GM19351 (cell line): ENCODE results near the gene KDM4B.

Source experiments
- ATAC-seq: cut with Tn5 transposase; IDR thresholded peaks from one replicate; pipeline ENCODE4 v1.9.1; 2021; ENCODE audit warnings: mild to moderate bottlenecking, moderate library complexity; ENCODE audit not compliant: unreplicated experiment

Gene KDM4B

DNA sequence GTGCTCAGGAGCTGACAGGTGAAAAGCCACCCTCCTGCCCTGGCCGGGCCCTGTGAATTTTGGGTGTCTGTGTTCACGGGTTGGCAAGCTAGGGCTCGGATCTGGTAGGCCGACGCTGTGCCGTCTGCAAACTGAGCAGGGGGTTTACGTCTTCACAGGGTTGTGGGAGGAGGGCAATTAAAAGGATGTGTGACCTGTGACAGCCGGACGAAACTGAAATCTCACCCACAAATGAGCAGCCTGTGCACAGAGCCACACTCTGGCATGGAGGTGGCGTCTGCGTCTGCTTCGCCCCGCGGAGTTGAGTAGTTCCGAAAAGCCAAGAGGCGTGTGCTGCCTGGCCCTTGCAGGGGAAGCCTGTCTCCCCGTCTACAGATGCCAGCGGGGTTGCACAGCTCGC is 117.3 kb downstream of the KDM4B start:
- ATAC-seq: no peak

DNA sequence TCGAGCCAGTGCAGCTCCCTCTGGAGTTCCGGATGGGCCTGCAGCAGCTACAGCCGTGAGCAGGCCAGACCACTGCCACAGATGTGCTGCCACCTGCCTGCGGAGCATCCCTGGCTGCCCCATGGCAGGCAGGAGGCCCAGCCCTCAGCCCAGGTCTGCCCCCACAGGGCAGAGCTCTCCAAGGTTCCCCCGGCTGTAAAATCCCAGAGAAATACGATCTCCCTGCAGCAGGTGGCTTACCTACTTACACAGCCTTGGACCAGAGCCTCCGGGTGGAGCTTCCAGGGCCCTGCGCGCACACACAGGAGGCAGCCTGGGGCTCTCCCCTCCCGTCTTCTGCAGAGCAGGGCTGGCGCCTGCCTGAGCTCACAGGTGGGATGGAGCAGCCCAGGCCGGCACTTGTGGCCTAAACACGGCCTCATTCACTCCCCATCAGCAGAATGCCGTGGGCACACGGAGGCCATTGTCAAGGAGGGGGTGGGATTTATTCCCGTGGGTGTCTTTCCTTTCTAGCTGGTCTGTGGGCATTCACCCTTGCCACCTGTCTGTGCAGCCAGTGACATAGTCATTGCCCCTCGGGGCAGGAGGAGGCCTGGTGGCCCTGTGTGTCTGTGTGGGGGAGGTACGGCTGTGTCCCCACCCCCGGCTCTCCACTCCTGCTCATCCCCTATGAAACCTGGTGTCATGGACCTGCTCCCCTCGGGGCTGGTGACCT is 118.0 kb downstream of the KDM4B start:
- ATAC-seq: no peak

DNA sequence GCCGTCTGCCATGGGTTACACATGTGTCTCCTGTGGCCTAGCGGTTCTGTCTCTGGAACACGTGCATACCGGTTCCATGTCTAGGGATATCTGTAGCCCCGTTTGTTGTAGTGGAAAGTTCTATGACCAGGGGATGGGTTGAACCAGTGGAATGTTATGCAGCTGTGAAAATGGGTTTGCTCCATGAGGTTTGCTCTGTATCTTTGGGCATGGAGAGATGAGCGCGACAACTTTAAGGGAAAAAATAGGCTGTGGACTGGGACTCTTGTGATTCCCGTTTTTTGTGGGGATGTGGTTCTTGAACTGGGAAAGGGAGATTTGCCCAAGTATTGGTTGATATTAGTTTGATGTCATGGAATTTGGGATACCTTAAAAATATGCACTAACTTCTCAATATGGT is 120.4 kb downstream of the KDM4B start:
- ATAC-seq: no peak

DNA sequence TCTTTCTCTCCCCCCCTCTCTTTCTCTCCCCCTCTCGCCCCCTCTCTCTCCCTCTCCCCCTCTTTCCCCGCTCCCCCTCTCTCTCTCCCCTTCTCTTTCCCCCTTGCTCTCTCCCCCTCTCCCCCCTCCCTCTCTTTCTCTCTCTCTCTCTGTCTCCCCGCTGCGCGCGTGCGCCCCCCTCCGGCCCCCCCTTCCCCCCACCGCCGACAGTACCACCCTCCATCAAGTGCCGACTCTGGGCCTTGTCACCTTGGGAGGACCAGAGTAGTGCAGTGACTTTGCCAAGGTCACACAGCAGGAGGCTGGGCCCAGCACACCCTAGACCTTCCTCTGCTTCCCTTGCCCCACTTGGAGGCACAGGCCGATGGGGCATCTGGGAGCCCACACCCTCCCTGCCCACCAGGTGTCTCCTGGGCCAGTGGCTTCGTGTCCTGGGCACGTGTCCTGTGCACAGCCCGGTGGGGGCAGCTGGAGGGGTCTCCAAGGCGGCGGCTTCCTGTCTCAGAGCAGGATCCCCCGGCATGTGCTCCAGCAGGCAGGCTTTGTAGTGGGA is 121.6 kb downstream of the KDM4B start:
- ATAC-seq: no peak

DNA sequence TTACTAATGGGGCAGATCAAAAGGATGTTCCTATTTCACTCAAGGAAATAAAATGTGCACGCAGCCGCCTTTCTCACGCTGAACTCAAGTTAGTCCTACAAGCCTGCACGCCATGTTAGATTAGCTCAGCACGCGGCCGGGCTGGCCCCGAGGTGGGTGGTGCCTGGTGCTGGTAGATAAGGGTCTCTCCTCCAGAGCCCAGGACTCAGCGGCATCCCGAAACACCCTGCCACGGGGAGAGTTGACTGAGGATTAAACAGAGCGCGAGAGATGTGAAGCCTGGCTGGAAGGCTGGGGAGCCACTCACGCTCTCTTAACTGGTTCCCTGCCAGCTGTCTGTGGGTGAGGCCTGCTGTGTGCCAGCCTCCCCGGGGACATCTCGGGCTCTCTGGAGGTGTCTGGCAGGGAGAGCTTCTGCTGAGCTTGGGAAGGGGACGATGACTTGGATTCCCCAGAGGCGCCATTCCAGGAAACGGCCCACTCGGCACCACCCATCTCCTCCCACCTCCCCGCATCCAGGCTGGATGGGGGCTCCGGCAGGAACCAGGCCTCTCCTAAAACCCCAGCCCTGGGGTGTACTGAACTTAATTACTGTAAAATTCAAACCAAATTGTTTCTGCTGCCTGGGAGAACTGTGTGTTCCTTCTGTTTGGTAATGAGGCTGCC is 122.2 kb downstream of the KDM4B start:
- ATAC-seq: no peak

DNA sequence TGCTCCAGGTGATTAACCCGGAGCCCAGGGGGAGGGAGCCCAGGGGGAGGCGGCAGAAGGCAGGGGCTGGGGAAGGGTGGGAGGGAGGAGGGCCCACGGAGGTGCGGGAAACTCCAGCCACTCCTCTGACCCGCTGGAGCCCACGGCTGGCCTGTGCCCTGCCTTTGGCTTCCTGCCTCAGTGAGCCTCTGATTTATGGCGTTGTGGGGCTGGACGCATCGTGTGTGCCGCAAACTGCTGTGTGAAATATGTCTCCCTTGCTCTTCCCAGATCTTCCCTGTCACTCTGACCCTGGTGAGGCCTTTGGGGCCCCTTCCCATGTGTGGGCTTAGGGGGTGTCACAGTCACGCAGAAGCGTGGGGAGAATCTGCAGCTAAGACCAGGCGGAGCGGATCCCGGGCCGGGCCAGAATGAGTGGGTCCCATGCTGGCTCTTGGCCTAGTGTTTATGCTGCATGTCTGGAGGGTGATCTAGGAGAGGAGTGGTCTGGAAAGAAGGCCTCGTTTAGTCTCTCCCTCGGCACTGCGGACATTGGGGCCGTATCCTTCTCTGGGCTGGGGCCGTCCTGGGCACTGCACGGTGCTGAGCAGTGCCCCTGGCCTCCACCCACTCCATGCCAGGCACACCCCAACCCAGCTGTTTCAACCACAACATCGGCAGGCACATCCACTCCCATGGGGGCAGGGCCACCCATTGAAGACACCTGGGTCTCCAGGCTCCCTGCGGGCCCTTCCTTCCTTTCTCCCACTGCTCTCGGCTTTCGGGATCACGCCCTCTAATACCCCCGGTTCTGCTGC is 123.0 kb downstream of the KDM4B start:
- no peak for ATAC-seq

DNA sequence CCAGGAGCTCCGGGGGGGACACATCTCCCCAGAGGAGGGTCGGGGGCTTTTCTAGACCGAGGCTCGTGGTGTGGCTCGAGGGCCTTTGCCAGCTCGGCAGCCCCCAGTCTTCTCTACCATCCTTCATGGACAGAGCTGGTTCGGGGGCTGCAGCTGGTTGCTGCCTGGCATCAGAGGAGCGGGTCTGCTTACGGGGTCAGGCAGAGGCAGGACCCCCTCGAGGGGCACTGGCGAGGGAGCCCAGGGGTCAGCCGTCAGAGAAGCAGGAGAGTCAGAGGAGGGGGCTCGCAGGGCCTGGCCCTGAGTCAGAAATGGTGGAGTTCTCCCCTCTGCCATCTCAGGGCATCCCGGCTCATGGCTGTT is 123.5 kb downstream of the KDM4B start:
- ATAC-seq: no peak

DNA sequence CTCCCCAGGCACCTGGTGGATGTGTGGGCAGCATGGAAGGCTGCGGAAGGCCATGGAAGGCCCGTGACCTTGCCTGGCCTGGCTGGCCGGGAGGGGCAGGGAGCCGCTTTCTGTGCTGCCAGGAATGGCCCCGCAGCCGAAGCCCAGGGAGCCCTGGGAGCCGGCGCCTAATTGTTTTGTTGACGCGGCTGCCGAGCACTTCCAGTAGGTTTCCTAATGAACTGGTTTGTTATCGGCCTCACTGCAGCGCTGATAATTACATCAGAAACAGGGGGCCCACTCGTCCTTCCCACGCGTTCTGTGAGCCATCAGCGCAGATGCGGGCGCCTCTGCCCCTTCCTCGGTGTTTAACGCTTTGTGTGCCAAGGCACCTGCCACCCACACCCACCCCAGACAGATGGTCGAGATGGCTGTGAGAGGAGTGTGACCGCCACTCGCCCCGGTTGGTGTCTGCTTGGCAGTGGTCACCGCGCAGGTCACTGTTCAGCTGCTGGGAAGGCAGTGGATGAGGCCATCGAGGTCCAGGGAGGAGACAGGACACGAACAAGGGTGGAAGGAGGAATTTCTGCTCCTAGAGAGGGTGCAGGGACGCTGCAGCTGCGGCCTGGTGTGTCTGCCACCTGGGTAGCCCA is 124.5 kb downstream of the KDM4B start:
- ATAC-seq: no peak

DNA sequence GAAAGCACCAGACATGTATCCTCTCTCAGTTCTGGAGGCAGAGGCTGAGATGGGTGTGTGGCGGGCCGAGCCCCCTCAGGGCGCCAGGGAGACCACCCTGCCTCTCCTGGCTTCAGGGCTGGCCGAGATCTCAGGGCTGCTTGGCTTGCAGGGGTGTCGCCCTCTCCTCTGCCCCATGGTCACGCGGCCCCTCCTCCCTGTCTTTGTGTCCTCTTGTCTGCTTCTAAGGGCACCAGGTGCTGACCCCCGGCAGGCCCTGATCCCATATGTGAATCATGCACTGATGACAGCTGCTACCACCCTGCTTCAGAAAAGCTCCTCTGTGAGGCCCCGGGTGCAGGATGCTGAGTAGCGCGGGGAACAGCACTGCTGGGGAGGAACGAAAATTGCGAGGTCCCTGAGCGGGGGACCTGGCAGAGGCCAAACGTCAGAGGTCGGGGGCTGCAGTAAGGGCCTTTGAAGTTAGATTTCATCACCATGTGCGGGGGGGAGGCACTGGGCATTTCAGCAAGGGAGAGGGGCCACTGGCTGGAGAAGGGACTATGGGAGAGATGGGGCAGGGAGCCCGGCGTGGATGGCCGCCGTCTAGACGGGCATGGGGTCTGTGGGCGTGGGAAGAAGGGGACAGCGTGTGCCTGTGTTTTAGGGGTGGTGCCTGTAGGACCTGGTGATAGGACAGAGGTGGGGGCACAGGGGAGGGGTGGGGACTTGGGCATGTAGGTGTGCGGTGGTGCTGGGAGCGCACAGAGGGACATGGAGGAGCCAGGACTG is 125.2 kb downstream of the KDM4B start:
- no peak for ATAC-seq

DNA sequence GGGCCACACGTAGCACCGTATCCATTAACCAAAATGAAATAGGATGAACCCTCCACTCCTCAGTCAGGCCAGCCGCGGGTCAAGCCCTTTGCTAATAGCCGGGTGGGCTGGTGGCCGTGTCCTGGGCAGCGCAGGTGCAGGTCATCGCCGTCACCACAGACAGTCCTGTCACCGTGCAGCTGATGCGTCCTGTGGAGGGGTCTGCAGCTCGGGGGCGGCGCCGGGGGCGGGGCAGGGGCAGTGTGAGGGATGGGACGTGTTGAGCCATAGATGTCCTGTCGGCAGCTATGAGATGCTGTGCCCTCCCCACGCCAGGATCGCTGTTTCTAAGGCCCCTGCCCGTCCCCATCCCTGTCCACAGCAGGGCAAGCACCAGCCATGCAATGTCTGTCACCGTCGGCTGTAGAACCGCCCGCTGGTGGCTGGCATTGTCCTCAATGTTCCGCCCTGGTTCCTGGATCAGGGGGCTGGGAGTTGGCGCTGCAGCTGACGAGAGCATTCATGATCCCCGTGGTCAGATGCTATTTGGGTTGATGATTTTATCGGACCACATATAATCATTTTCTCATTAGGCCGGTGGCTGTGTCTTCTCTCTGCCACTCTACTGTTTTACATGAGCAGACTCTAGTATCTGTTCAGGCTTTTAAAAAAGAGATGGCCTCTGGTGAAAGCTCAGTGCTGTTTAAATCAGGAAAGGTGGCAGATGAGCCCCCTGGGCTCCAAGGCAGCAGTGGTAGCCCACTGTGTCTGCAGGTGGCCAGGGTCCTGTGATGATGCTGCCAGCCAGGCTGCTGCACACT is 126.1 kb downstream of the KDM4B start:
- ATAC-seq: no peak

DNA sequence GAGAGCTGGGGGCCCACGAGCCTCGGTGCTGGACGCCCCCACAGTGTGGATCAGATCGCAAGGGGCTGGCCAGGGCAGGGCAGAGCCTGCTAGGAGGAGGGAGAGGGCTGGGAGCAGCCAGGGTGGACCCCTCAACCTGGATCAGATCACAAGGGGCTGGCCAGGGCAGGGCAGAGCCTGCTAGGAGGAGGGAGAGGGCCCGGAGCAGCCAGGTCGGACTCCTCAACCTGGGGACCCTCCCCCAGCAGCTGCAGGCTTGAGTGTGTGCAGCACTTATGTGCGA is 126.6 kb downstream of the KDM4B start:
- ATAC-seq: no peak

DNA sequence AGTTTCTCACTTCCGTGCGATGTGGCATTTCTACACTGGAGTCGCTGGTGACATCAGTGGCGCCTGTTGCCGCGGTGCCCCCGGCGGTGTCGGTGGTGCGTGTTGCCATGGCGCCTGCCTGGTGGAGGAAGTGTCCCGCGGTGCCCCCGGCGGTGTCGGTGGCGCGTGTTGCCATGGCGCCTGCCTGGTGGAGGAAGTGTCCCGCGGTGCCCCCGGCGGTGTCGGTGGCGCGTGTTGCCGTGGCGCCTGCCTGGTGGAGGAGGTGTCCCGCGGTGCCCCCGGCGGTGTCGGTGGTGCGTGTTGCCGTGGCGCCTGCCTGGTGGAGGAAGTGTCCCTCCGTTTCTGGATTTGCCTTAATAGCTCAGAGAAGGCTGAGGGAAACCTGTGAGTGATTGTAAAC is 127.6 kb downstream of the KDM4B start:
- ATAC-seq: no peak

DNA sequence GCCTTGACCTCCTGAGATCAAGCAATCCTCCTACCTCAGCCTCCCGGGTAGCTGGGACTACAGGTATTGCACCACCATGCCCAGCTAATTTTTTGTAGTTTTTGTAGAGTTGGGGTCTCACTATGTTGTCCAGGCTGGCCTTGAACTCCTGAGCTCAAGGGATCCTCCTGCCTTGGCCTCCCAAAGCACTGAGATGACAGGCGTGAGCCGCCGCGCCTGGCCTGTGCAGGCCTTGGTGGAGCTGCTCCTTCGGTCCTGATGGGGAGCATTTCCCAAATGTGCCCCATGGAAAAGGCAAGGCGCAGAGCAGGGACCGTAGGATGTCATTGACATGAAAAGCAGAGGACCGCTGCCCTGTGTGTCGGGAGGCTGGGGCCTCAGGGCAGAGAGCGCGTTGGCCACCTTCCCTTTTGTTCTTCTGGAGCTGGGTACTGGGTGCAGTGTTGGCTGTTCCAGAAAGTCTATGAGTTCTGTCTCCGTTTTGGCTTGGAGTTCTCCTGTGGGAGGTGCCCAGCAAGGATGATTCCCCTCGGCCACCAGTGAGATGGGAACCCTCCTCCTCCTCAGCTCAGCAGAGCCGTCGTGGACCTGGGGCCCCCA is 128.5 kb downstream of the KDM4B start:
- ATAC-seq: no peak

DNA sequence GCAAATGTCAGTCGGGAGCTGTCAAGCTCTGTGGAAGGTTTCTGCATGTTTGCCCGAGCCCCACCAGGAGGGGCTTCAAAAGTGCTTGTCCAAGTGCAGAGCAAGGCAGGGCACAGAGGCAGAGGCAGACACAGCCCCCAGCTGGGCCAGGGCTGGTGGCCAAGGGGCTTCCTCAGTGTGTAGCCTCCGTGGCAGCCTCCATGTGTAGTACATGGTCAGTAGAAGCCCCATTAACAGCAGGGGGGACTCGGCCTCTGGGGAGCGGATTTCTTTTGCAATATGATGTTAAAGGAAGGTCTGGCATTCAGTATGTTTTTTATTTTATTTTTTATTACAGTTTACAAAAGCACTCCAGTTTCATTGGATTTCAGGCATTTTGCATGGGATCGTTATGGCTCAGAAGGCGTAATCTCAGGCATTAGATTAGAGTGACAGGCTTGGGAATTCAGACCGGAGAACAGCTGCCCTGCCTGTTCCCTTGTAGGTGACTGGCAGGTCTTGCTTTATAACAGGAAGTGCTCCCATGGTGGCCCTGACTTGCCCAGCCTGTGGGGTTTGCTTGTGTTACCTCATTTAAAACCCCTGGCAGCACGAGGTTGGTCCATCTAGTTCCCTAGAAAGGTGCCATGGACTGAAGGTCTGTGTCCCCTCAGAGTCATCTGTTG is 129.2 kb downstream of the KDM4B start:
- ATAC-seq: no peak

DNA sequence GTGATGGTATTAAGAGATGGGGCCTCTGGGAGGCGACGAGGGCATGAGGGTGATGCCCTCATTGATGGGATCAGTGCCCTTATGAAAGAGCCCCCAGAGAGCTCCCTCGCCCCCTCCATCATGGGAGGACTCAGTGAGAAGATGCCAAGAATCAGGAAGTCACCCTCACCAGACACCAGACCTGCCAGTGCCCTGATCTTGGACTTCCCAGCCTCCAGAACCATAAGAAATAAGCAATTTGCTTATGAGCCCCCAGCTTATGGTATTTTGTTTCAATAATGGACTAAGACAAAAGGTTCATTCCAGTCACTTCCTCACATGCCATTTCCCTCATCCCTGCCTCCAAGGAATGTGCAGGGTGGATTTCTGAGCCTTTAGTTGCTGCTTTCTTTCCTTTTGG is 129.7 kb downstream of the KDM4B start:
- ATAC-seq: no peak

DNA sequence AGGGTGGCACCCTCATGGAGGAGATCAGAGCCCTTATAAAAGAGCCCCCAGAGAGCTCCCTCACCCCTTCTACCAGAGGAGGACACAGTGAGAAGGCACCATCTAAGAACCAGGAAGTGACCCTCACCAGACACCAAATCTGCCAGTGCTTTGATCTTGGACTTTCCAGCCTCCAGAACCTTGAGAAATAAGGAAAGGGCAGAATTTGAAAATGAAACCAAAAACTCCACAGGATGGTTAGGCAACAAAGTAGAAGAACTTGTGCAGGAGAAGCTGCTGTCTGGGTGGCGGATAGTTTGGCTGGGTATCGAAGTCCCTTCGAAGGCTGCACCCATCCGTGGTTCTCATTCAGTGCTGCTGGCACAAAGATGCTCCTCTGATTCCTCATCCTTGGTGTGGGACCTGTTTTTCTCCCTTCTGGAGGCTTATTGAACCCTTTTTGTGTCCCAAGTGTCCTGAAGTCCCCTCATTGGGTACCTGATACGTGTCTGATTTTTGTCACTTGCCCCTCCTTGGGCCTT is 130.8 kb downstream of the KDM4B start:
- no peak for ATAC-seq

DNA sequence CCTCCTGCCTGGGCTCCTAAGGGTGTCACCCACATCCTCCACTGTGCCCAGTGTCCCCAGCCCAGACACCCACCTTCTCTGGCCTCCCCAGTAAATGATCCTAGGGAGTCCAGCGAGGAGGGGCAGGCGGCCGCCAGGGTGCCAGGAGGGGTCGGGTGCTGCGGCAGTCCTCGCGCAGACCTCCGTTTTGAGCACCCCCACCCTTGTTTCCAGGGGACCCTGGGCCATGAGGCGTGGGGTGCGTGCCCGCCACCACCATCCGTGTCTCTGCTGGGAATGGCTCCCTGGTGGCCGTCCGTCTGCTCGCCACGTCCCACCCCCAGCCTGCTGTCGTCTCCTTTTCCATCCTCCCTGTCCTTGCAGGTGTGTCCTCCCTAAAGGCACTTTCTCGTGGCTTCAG is 133.0 kb downstream of the KDM4B start:
- no peak for ATAC-seq

DNA sequence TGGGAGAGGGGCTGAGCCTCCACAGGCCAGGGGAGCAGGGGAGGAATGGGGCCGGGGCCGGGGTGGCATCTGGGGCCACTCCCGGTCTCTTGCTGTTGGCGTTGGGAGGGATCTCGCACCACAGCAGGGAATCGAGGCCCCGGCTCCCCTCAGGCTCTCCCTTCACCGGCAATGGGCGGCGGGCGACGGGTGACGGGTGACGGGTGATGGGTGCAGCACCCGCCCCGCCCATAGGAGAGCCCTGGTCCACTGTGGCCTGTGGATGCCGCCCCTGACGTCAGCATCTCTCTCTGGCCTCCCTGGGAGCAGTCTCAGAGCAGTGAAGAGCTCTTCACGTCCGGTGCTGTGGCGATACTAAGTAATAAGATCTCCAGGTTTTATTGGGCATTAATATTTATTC is 133.6 kb downstream of the KDM4B start:
- ATAC-seq: no peak
